GM12865 (cell line): ENCODE data around the gene NCCRP1.

Source experiments
- DNase-seq: peaks from one replicate; pipeline ENCODE4 v3.0.0; 2010; ENCODE audit warnings: low read depth
- H3K4me3 ChIP-seq: 2 replicates; pipeline ENCODE4 v1.5.1; 2011; ENCODE audit warnings: mild to moderate bottlenecking, low read depth, low read length, control low read depth
- TF ChIP-seq, protein P1 (sequence below): IDR thresholded peaks from 2 replicates; pipeline ENCODE4 v1.5.1; 2011; ENCODE audit warnings: low read length, control low read depth, low read depth, inconsistent platforms; ENCODE audit not compliant: insufficient read depth; ENCODE audit errors: missing control alignments

NCCRP1 gene

DNA sequence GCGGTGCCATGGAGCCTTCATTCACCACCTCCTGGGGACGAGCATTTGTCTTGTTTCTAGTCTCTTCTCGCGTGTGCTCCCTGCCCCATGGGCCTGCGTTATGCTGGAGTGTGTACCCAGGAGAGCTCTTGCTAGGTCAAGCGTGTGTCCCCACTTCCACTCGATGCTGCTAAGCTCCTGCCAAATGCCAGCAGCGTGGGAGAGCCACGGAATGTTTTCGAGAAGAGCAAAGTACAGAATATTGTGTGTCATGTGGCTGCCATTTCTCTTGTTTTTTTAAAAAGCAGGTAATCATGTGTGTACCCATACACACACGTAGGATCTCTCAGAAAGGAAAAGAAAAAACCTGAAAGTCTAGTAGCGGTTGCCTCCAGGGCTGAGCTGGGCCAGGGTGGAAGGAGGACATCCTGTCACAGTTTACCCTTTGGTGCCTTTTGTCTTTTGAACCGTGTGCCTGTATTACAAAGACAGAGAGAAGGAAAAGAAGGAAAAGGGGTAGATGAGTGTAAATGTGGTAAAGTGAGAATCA is 42.6 kb upstream of the NCCRP1 start:
- TF ChIP-seq, protein P1, sequence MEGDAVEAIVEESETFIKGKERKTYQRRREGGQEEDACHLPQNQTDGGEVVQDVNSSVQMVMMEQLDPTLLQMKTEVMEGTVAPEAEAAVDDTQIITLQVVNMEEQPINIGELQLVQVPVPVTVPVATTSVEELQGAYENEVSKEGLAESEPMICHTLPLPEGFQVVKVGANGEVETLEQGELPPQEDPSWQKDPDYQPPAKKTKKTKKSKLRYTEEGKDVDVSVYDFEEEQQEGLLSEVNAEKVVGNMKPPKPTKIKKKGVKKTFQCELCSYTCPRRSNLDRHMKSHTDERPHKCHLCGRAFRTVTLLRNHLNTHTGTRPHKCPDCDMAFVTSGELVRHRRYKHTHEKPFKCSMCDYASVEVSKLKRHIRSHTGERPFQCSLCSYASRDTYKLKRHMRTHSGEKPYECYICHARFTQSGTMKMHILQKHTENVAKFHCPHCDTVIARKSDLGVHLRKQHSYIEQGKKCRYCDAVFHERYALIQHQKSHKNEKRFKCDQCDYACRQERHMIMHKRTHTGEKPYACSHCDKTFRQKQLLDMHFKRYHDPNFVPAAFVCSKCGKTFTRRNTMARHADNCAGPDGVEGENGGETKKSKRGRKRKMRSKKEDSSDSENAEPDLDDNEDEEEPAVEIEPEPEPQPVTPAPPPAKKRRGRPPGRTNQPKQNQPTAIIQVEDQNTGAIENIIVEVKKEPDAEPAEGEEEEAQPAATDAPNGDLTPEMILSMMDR = no peak
- H3K4me3 ChIP-seq = no peak overlapping the region
- no peak for DNase-seq

DNA sequence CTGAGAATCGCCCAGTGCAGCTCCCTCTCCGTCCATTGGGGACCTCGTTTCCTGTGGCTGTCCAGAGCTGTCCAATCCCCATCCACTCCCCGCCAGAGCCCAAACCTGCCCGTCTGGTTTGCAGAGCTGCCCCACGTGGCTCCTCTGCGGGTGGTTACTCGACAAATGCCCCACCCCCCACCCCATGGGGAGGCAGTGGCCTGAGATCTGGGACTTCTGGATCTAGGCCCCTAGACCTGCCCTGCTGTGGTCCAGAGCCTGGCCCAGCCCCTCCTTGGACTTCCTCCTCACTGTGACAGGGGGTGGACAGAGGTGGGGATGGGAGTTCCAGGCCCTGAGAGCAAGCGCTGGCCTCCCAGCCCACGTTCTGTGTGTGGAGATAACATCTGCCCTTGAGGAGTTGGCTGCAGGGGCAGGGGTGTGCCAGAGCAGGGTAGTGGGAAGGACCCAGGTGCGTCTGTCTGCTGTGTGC is 42.1 kb upstream of the NCCRP1 start:
- DNase-seq = no peak
- TF ChIP-seq, protein P1 = no peak
- H3K4me3 ChIP-seq = no peak overlapping the region

DNA sequence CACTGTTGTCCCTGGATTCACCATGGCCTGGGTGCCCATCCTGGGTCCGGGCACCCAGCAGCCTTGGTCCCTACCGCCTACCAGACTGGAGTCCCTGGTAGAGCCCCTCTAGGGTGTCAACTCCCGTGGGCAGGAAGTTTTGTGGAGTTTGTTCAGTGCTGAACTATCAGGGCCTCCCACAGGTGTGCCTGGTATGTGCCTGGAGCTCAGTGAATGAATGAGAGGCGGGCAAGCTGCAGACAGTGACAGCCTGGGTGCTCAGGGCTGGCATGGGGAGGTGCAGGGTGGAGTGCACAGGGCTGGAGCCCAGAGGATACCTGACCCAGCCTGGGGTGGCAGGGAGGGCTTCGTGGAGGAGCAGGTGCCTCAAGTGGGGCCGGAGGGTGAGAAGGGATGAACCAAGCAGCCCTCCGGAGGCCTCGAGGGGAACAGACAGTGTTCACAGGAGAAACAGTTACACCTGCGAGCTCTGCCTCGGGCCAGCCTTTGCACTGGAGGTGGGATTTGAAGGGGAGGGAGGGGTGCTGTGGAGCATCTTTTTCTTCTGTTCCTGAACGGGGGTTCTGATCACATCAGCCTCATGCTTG is 41.6 kb upstream of the NCCRP1 start:
- no peak overlapping the region for H3K4me3 ChIP-seq
- no peak for DNase-seq
- TF ChIP-seq, protein P1 = no peak

DNA sequence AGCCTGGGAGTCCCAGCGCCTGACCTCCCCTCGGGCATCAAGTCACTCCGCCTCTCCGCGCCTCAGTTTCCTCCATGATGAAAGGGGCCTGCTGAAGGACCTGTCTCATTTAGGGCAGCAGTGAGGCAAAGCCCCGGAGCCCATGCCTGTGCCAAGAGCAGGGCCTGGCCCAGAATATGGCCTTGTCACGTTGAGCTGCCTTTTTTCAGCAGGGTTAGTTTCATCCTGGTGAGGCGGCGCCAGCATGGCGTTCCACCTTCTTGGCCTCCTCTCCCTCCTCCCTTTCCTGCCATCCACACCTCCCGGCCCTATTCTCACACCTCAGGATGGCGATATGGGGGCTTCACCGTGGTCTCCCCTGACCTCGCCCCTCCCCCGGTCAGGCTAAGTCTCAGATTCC is 41.0 kb upstream of the NCCRP1 start:
- no peak for DNase-seq
- TF ChIP-seq, protein P1 = no peak
- no peak overlapping the region for H3K4me3 ChIP-seq

DNA sequence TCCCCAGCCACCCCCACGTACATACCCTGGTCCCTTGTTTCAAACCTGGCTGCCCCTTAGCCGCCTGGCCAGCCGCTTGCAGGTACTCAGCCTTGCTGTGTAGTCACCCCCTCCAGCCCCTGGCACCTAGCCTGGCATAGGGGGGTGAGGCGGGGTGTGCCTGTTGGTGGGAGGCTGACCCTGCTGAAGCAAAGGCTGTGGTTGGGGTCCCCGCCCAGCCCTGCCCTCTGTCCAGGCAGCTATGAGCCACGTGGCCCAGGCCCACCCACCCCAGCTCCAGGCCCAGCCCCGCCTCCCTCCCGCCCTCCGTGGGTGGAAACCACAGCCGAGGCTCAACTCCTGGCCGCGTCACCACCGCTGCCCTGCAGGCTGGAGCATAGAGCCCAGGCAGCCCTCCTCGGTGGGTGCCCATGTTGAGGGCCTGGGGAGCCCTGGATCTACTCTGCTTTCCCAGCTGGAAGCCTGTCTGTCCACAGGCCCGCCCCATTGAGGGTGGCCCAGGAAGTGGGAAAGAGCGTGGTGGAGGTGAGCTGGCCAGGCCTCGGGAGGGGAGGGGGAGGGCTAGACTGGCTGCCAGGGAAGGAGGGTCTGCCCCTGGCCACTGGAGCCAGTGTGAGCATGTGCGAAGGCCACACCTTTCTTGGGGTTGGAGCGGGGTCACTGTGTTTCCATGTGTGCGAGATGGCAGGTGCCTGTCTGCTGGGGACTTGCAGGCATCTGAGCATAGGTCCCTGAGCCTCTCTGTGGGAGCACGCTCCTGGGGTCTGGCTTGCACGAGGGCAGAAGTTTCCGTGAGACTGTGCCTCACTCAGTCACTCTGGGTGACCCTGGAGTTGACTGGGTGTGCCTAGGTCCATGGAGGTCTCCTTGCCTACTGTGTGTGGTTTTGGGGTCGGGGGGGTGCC is 40.2 kb upstream of the NCCRP1 start:
- no peak for DNase-seq
- H3K4me3 ChIP-seq = no peak overlapping the region
- TF ChIP-seq, protein P1 = no peak

DNA sequence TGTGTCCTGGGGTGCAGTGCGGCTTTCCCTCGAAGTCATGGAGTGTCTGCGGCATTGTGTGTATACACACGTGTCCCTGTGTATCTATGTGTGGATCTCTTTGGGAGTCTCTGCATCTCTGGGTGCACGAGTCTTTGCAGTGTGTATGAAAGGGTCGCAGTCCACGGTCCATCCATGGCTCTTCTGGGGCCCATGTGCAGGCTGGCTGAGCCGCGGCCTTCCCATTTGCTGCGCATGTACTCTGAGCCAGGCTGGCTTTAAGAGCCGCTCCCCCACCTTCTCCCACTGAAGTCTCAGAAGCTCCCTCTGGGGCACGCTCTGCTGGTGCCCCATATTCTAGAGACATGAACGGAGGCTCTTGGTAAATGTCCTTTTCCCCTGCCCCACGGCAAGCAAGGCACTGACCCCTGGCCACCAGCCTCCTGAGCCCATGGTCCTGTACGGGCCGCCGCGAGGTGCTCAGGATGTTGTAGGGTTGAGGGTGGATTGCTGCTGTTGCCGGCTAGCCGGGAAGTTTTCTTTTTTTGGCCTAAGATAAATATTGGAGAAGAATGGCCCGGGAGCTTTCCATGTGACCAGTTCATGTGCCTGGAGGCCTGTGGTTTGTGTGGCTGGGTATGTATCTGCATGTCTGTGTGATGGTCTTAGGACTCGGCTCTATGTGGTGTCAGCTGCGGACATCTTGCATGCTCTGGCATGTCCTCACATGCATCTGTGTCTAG is 39.3 kb upstream of the NCCRP1 start:
- H3K4me3 ChIP-seq = no peak overlapping the region
- DNase-seq = no peak
- TF ChIP-seq, protein P1 = no peak
